GM19372 (cell line): ENCODE results near the gene DAPK1.

Experiments
- ATAC-seq: cut with Tn5 transposase; IDR thresholded peaks from one replicate; pipeline ENCODE4 v1.9.1; 2021; ENCODE audit warnings: mild to moderate bottlenecking, low read depth, moderate library complexity; ENCODE audit not compliant: unreplicated experiment

The DAPK1 gene

DNA sequence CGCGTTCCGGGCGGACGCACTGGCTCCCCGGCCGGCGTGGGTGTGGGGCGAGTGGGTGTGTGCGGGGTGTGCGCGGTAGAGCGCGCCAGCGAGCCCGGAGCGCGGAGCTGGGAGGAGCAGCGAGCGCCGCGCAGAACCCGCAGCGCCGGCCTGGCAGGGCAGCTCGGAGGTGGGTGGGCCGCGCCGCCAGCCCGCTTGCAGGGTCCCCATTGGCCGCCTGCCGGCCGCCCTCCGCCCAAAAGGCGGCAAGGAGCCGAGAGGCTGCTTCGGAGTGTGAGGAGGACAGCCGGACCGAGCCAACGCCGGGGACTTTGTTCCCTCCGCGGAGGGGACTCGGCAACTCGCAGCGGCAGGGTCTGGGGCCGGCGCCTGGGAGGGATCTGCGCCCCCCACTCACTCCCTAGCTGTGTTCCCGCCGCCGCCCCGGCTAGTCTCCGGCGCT lies at the start of gene DAPK1:
DAPK1 (plus strand) TSS at position 264 of the 442 bp plus-strand sequence. CDS start 1,211 bp downstream, outside the sequence.
- ATAC-seq, result peak; percentile 45

DNA sequence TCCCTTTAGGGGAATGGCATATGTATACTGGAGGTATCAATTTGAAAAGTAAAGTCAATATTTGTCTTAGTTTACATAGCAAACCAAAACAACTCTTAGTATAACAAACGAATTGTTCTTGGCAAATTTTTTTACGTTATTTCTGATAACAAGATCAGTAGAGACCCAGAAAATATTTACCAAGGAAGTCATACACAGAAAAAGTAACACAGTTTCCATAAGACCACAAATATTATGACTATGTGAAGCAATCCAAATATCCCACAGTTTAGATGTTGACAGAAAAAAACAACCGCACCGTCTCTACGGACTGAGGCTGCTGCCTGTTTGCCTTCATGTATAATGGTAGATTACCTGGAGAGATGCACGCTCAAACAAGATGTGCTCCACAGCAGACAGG lies 46.5 kb upstream of the DAPK1 start:
- ATAC-seq, result no peak

DNA sequence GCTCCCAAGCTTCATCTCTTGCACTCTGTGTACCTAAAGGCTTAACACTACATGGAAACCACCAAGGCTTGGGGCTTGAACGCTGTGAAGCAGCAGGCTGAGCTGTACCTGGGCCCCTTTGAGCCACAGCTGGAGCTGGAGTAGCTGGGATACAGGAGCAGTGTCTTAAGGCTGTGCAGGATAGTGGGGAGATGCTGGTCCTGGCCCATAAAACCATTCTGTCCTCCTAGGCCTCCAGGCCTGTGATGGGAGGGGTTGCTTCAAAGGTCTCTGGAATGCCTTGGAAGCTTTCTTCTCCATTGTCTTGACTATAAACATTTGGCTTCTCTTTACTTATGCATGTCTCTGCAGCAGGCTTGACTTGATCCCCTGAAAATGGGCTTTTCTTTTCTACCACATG lies 42.3 kb upstream of the DAPK1 start:
- no peak for ATAC-seq

DNA sequence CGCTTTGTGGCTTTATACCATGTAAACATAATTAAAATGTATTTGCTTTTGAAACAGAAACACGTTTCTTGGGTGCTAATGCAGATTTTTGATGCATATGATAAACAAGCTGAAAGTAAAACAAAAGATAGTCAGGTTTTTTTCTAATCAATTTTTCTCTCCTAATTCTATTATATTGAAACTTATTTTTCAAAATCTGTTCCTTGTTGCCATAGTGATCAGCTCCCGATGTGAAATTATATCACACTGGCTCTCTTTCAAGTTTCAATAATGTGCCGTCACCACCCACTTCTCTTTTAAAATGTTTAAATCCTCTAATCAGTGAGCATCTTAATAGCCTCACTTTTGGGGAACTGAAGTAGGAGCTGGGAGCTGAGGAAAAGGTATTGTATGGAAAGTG lies 36.4 kb upstream of the DAPK1 start:
- ATAC-seq, result no peak

DNA sequence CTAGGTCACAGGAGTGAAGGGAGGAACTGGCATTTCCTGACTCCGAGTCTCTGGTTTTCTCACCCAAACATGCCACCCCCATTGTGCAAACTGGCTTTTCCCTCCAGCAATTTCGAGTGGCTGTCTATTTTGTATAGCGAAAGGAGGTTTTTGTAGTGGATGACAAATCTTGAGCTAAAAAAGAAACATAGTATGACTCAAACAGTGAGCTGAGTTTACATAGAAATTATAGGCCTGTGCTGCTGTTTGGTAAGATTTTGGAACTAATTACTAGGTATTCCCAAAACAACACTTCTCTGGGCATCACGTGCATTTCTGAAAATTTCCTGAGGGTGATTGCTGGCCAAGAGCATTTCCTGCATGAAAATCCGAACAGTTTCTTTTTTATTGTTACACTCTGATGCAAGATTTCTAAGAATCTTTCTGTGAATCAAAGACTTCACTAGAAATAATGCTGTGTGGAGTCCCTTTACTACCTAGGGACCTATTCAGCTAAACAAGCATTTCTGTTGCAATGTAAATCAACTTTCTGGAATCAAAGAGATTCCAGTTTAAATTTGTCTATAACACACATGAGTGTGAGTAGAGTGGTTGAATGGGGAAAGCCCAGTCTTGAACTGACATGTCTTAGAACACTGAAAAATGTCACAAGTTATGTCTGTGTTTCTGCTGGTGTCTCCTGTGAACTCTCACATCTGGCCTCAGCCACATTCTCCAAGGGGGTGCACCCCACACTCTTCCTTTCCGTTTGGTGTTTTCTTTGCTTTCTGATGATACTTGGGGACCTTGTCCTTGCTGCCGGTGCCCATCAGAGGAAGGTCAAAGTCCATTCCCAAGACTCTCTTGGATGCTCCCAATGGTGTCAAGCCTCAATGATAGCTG lies 33.3 kb upstream of the DAPK1 start:
- peak; percentile 71 for ATAC-seq

DNA sequence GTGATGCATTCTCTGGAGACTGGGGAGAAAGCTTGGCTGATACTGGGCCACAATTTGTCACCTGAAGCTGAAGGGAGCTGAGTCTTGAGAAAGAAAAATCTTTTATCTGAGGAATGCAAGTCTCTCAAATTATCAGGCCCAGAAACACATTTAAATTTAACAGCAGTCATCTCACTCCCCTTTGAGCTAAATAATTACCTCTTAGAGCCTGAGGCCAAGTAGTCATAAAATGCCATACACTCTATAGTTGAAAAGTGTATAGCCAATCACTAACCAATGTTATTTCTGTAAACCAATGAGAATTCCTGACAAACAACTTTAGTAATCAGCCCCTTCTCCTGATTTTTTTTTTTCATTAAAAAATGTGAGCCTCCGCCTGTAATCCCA lies 32.7 kb upstream of the DAPK1 start:
- ATAC-seq, result peak; percentile 9

DNA sequence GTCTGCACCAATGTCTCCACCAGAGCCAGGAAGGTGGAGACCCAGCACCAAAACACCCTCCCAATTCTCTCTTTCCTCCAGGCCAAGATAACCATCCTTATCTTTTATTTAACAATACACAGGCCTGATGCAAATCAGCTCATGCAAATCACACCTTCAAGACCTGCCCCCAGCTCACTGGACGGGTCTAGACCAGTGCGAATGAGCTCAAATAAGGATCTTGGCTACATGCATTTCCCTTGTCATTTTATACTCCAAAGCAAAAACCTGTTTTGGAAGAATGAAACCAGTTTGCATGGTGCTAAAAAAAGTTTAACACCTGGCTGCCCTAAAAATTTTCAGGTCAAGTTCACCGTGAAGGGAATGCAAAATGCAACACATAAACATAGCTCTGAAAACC lies 31.9 kb upstream of the DAPK1 start:
- ATAC-seq, result no peak

DNA sequence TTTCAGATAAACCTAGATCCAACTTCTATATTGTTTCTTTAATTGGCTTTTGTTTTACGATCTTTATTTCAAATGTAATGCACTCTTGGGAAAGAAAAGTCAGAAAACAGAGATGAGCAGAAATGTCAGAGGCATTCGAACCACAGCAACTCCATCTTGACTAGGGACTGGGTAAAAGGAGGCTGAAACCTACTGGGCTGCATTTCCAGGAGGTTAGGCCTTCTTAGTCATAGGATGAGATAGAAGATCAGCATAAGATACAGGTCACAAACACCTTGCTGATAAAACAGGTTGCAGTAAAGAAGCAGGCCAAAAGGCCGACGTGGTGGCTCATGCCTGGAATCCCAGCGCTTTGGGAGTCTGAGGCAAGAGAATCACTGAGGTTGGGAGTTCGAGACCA lies 30.5 kb upstream of the DAPK1 start:
- no peak for ATAC-seq

DNA sequence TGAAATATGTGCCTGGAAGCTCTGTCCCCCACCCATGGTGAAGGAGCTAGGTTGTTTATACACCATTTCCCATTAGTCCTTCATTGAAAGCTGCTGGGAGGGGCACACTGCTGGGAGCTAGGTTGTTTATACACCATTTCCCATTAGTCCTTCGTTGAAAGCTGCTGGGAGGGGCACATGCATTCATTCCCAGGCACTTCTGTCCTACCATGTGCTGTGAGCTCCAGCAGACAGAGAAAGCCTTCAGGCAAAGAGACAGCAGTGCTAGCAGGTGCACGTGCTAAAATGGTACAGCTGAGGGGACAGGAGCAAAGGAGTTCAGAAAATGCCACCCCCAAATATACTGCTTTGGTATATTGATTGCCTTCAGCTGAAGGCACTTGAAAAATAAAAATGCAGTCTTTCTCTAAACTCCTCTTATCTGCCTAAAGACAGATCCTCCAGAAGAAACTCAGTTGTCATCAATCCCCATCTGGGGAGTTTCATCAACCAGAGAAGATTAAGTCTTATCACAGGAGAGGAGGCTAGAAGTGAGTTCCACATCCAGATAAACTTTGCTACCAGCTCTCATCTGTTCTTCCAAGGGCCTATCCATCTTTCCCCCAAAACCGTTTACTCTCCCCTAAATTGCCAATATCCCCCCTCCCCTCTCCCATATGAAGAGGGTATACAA lies 27.7 kb upstream of the DAPK1 start:
- no peak for ATAC-seq

DNA sequence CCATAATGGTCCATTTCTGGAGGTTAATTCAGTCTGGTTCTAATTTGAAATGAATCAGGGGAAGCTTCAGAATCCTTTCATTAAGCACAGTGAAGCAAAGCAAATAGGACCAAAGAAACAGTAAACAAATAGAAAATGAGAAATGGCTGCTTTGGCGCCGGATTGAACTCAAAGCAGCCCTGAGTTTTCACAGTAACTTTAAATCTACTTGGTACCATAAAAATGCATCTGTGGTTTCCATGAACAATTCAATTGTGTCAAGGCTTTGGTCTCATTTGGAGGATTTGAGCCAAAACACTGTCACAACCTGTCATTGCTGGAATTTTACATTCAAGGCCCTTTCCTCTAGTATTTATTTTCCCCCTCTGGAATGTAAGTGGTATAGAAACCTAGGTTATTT lies 25.9 kb upstream of the DAPK1 start:
- ATAC-seq, result no peak

DNA sequence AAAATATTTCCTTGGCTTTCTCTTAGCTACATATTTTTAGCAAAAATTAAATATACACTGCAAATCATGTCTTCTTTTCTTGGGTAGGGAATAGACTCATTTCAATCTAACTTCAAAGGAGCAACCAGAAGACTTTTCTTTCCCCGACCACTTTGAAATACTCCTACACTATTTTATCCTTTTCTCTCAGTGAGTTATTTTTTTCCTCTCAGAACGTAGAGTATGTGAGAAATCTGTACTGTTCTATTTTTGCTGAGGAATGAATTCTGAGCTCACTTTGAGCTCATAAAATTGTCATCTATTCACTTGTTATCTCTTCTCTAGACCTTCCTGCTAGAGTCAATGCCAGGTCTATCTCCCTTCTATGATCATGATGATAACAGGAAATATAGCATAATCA lies 22.2 kb upstream of the DAPK1 start:
- ATAC-seq, result no peak

DNA sequence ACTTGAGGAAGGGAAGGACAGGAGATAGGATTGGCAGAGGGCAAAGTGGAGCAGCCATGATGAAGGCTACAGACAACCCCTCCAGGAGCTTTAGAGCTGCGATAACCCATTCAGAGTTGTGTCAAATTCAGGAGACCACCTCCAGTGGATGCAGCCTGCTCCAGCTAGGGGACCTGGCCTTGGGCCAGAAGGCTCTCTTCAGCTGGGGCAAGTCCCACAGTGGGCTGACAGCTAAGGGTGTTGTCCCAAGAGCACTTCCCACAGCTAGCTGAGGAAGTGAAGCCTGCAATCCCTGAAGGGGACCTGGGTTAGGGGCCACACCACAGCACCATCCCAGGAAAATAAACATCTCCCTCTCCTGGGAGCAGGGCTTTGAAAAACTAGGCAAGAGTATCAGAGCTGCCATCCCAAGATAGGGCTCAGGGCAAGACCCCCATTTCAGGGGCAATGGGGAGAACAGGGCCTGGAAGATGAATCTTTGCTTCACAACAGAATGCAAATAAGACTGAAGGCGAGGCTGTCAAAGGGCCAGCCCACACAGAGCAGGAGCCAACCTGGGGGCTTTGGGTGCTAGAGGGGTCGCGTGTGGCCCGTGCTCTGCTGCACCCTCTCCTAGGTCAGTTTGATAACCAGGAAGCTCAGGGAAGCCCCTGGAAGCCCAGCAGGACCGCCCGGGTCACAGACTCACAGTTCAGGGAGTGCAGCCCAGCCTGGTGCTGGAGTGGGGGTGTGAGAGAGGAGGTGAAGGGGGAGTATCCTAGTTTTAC lies 19.3 kb upstream of the DAPK1 start:
- no peak for ATAC-seq

DNA sequence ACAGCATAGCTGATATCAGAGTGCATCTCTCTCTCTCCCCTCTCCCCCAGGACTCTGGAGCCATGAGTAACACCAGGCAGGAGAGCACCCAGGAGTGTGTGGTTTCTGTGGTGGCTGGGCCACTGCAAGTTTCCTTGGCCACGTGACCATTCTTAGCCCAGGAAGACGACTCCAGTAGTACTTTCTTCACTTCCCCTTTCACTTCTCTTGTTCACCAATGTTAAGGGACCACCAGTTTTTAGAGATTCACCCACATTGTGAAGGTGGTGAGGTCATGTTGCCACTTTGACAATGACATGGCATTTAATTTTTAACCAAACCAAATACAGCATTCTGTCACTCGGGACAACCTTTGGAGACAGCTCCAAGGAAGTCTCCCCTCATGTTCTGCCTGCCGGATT lies 17.9 kb upstream of the DAPK1 start:
- peak; percentile 95 for ATAC-seq

DNA sequence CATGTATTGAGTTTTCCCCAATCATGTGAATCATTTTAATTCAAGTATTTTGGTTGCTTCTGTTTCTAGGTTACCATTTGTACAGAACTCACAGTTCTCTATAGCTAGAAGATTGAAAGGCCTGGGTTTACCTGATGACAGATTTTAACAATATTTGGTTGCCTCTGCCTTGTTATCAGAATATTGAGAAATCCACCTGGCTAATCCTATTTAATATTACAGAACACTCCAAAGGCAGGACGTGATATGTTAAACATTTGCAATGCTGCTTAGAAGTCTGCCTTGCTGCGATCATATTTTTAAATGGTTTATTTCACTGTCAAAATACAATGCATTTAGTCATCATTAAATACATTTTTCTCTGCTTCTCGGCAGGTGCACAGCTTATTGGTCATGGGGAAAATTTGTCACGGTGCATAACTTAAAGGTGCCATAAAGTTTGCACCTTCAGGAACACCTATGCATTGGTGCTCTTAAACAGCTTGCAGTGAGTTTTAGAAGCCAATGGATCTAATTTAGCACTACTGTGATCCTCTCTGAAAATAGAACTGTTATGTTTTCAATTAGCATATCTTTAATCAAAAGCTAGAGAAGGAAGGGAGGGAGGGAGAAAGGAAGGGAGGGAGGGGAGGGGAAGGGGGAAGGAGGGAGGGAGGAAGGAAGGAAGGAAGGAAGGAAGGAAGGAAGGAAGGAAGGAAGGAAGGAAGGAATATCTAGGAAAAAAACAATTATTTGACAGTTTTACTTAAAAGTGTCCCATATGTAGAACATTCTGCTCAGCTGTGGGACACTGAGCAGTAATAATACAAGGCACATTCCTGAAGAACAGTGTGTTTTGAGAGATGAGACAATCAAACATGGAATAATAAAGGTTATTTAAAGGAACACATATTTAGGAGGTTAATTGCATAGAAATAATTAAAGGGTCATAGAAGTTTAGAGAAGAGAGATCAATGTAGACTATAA lies 15.5 kb upstream of the DAPK1 start:
- no peak for ATAC-seq

DNA sequence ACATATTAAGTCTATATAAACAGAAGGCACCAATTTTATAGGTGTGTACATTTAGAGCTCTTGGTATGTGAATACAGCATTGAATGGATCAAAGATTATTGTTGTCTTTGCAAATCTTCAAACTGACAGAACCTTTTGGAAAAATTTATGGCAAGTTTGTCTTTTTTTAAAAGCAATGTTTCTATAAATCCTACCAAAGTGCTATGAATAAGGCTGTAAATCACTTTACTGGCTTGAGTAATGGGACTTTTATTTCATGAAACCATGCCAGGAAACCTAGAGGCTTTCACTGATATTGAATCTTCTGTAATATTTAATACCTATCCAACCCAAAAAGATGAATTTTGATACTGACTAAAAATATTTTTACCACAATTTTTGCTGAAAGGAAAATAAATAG lies 7.4 kb upstream of the DAPK1 start:
- ATAC-seq, result no peak

DNA sequence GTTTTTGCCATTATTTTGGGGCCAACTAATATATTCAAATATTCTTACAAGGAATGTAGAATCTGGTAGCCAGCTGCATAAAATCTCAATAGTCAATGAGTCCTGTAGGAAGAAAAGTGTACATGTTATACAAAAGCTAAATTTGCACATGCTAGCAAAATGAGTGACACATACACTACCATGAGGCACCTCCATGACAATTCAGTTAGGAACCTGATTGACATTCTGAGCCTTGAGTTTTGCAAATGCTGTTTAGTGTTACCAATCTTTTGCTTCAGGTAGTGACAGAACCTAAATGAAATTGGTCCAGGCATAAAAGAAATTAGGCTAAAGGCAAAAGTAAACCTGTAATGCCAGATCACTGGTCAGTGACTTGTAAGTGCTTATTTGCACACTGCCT lies 6.8 kb upstream of the DAPK1 start:
- ATAC-seq, result no peak

DNA sequence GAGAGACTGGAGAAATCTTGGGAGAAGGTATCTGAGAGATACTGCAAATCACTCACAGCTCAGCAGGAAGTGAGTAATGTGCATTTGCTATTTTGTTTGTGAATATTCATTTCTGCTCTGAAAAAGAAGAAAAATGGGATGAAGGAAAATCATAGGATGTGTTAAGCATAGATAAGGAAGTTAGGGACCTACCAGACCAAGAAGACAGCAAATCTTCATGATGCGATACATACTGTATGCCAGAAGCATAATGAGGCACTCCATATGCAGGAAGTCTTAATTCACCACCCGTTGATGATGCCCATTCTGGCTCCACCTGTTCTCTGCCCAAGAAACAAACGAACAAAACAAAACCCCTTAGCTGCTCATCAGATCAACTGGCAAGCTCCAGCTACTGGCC lies 6.1 kb upstream of the DAPK1 start:
- ATAC-seq, result no peak

DNA sequence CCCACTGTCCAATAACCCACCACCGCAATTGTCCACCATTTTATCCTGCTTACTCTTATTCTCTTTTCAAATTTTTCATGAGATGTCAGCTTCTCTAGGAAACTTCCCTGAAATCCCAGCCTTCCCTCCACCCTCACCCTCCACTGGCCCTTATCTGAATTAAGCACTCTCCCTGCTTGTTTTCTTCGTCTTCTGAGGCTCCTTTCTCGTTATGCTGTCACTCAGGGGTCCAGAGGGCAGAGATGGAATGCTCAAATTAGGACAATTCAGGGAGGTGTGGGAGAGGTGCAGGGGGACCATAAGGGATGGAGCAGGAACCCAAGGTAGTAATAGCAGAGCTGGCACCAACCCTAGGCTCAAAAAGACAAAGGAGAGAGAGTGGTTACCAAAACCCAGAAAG lies 5.0 kb upstream of the DAPK1 start:
- ATAC-seq, result no peak

DNA sequence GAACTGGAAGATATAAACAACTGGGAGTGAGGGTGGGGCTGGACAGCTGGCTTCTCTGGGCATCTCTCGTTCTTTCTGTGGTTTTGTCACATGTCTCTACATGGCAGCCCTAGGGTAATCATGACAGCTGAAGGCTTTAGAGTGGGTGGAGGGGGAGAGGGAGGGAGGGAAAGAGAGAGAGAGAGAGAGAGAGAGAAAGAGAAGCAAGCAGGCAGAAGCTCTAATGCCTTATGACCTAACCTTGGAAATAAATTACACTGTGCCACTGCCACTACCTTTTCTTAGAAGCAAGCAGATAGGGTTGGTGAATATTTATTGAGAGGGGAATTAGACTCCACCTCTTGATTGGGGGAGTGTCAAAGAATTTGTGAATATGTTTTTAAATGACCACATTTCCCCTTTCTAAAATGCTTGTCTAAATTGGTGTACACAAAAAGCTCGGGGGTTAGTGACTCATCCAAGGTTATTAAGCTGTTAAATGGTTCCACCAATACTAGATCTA lies 2.6 kb upstream of the DAPK1 start:
- no peak for ATAC-seq

DNA sequence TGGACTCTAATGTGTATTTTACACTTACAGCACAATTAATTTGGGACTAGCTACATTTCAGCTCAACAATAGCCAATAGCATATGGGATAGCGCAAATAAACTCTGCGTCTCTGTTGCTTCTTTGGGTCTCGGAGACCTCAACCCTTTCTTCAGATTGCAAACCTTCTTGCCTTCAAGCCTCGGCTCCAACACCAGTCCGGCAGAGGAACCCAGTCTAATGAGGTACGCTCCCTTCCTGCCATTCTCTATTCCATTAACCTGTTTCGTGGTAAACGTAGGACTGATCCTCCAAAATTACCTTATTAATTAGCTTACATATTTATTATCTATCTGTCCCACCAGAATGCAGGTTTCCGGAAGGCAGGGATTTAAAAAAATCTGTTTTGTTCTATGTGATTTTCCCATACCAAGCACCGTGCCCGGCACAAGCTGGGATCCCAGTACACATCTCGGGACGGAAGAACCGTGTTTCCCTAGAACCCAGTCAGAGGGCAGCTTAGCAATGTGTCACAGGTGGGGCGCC lies 525 bp upstream of the DAPK1 start:
- no peak for ATAC-seq
